ENCODE results near the gene PTTG2. TPM values are rescaled to one million over a fixed set of nuclear protein-coding genes. Genes with fewer than 3 reads are reported as not detected.

PTTG2 gene
- polyA plus RNA-seq, 1 experiment: not detected

- ChIA-PET CTCF (no interaction called here), POLR2A (no interaction called here)
- no peak for TF ChIP-seq CTCF (IDR thresholded peaks at IDR 0.05; ENCODE audit: insufficient read depth, low read depth, low read length)
- Histone ChIP-seq H3K36me3 (ENCODE audit: control insufficient read depth, insufficient read depth, low read length) (no peaks in the 10 kb centered on the region), H3K27me3 (ENCODE audit: control insufficient read depth, insufficient read depth, low read length) (no peaks in the 10 kb centered on the region), H3K4me3 (ENCODE audit: low read depth, low read length) (no peak overlapping the region)
- no peak for DNase-seq (ENCODE audit: low read depth)
Observed at GRCh38 chr4:38009949-38010348, 49.8 kb downstream of the PTTG2 start.

Other genes with a start within 250 kb of the PTTG2 start
- 17.0 and 37.9 TPM in 2 replicates for gene PGM2, start 133.7 kb upstream of the PTTG2 start, polyA plus RNA-seq (2011; rRNA removed)
- 46.1 and 51.0 TPM in 2 replicates for gene TBC1D1, start 69.3 kb upstream of the PTTG2 start, polyA plus RNA-seq (2011; rRNA removed)